Gastroesophageal sphincter (tissue), 4 donors: Measurements from ENCODE around the gene ZSCAN26. TPM values are rescaled to one million over a fixed set of nuclear protein-coding genes. Genes with fewer than 3 reads are reported as not detected.
"Not testable (repeated sequence)": the region's sequence is repeated elsewhere in the genome, so short reads cannot be mapped to it uniquely, and the experiment has no call there.

Experiments
- ATAC-seq: fragments of 150-250 bp; one replicate; pipeline ENCODE4 v1.9.1; 2016; ENCODE audit warnings: mild to moderate bottlenecking, moderate library complexity
- H3K27ac ChIP-seq, 4 donors: fragments of 200-600 bp; sonication (generic) in 3 of 4; 1 replicate in 3 of 4; 2 replicates in 1 of 4; pipeline ENCODE4 v1.5.1; 2016 to 2019
- H3K27me3 ChIP-seq: fragments of 200-600 bp; sonication (generic); one replicate; pipeline ENCODE4 v1.5.1; 2019
- H3K36me3 ChIP-seq, 2 donors: fragments of 200-600 bp; sonication (generic); one replicate each; pipeline ENCODE4 v1.5.1; 2019; ENCODE audit warnings: control low read depth in 1 of 2
- H3K4me1 ChIP-seq, 3 donors: fragments of 200-600 bp; sonication (generic); 1 replicate in 2 of 3; 2 replicates in 1 of 3; pipeline ENCODE4 v1.5.1; 2016 to 2019; ENCODE audit warnings: control low read depth in 2 of 3
- H3K4me3 ChIP-seq, 2 donors: fragments of 200-600 bp; sonication (generic); one replicate each; pipeline ENCODE4 v1.5.1; 2019; ENCODE audit warnings: mild to moderate bottlenecking in 1 of 2, moderate library complexity in 1 of 2
- H3K9me3 ChIP-seq, 3 donors: fragments of 200-600 bp; sonication (generic); one replicate each; pipeline ENCODE4 v1.5.1; 2017 to 2019; ENCODE audit warnings: control low read depth in 2 of 3
- EP300 ChIP-seq: sonication (generic); formaldehyde crosslinking; IDR thresholded peaks from one replicate; pipeline ENCODE4 v1.6.1; 2017; ENCODE audit warnings: antibody characterized with exemption, mild to moderate bottlenecking
- POLR2A ChIP-seq, 2 donors: fragments of 450-650 bp; IDR thresholded peaks; one replicate each; pipeline ENCODE4 v1.6.1; 2017; ENCODE audit warnings: antibody characterized with exemption in 2 of 2, mild to moderate bottlenecking in 2 of 2, moderate library complexity in 1 of 2
- POLR2AphosphoS5 ChIP-seq: sonication (generic); formaldehyde crosslinking; IDR thresholded peaks from one replicate; pipeline ENCODE4 v1.6.1; 2017; ENCODE audit warnings: antibody characterized with exemption
- WGBS, 2 donors: methylation state at CpG; one replicate each; pipeline ENCODE4 v1.1.5; 2018; ENCODE audit warnings: low coverage in 1 of 2; 5-methylcytosine and 5-hydroxymethylcytosine counted together
- total RNA-seq, 4 donors: library from RNA; depleted of rRNA; stranded (reverse); fragments of >200 nt; gene quantifications; one replicate each; pipeline ENCODE4 v1.1.0, GENCODE V29; 2016
- TF ChIP-seq, protein P1 (sequence below), 4 experiments: fragments of 200-600 bp in 2 of 4; fragments of 450-650 bp in 2 of 4; sonication (generic) in 1 of 4; IDR thresholded peaks; one replicate each; pipeline ENCODE4 v1.5.1; 2017 to 2019; ENCODE audit warnings: antibody characterized with exemption in 4 of 4, mild to moderate bottlenecking in 2 of 4, moderate library complexity in 2 of 4

Gene ZSCAN26
- total RNA-seq, 4 donors from 2014 or later = 17.9 to 27.1 (median 24.5) TPM

DNA sequence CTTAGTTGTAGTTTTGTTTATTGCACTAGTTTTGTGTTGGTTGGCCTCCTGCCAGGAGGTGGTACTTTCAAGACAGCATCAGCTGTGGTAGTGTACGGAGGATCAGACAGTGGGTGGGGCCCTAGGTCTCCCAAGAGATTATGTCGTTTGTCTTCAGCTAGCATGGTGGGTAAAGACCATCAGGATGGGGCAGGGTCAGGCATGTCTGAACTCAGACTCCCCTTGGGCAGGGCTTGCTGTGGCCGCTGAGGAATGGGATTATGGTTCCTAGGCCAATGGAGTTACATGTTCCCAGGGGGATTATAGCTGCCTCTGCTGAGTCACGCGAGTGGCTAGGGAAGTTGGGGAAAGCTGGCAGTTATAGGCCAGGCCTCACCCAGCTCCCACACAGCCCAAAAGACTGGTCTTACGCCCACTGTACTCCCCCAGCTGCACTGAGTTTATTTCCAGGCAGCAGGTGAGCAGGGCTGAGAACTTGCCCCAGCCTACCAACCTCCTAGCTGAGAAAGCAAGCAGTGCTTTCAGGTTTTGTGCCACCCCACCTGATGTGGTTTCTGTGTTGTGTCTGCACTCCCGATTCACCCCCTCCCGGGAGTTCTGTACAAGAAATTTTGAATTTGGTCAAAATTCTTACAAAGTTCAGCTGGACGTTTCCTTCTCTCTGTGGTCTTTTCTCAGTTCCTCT, 44.3 kb downstream of the ZSCAN26 start:
- Histone ChIP-seq H3K27ac (no peak overlapping the region), H3K4me3 (no peak overlapping the region), H3K27me3 (no peaks in the 10 kb centered on the region), H3K36me3 (peaks cover 0 to 19% of the 10 kb centered on the region in 2 donors), H3K9me3 (peaks cover 0 to 31% (median 0%) of the 10 kb centered on the region in 3 donors), H3K4me1 (no peaks in the 10 kb centered on the region)
- ATAC-seq = no peak
- no peak for TF ChIP-seq POLR2AphosphoS5
- TF ChIP-seq POLR2A (IDR thresholded peaks at IDR 0.05) = no peak
- TF ChIP-seq, protein P1, sequence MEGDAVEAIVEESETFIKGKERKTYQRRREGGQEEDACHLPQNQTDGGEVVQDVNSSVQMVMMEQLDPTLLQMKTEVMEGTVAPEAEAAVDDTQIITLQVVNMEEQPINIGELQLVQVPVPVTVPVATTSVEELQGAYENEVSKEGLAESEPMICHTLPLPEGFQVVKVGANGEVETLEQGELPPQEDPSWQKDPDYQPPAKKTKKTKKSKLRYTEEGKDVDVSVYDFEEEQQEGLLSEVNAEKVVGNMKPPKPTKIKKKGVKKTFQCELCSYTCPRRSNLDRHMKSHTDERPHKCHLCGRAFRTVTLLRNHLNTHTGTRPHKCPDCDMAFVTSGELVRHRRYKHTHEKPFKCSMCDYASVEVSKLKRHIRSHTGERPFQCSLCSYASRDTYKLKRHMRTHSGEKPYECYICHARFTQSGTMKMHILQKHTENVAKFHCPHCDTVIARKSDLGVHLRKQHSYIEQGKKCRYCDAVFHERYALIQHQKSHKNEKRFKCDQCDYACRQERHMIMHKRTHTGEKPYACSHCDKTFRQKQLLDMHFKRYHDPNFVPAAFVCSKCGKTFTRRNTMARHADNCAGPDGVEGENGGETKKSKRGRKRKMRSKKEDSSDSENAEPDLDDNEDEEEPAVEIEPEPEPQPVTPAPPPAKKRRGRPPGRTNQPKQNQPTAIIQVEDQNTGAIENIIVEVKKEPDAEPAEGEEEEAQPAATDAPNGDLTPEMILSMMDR (IDR thresholded peaks at IDR 0.05) = no peak
- TF ChIP-seq EP300 = no peak
- 90% methylated on average over 3 of the region's 9 CpGs; no CpG with 5 or more reads in 1 of the 2 donors for WGBS, 2 donors

DNA sequence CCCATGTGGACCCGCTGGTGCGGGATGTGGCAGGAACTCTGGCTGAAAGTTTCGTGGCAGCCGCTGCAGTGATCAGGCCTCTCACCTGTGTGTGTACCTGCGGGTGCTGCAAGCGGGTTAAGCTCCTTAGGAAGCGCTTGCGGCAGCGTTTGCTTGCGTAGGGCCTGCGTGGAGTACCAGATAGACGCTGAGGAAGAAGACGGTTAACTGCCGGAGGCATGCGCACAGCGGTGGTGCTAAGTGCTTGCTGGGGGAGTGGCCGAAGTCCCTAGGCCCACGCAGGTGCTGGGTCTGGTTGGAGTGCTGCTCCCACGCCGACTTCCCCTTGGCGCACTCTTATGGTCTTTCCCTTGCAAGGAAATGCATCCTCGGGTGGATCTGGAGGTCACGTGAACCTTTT, 46.0 kb downstream of the ZSCAN26 start:
- peaks cover 0 to 19% of the 10 kb centered on the region in 2 donors for H3K36me3 ChIP-seq
- H3K9me3 ChIP-seq = peaks cover 0 to 14% (median 0%) of the 10 kb centered on the region in 3 donors
- no peak overlapping the region for H3K4me3 ChIP-seq
- no peak overlapping the region for H3K27ac ChIP-seq
- TF ChIP-seq POLR2AphosphoS5 (no peak), EP300 (no peak), POLR2A (IDR thresholded peaks at IDR 0.05) (no peak)
- TF ChIP-seq, protein P1 (IDR thresholded peaks at IDR 0.05) = no peak
- no peak for ATAC-seq
- WGBS, 2 donors = 75 to 88% methylated on average over 6 to 9 of the region's 23 CpGs
- H3K4me1 ChIP-seq = no peaks in the 10 kb centered on the region
- no peaks in the 10 kb centered on the region for H3K27me3 ChIP-seq

DNA sequence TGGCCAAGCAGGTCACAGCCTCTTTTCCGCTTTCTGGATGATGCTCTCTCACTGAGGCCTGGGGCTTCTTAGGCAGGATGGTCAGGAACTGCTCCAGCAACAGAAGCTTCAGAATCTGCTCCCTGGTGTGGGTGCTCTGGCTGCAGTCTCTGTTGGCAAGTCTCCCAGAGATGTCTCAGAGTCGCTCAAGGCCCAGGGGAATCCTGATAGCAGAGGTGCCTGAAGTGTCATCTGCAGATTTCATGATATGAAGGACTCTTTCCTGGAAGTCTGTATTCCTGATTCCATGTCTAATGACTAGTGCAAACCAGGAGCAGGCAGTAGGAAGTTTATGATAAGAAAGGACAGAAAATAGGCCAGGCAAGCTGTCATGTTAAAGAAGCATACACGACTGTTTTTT, 48.7 kb downstream of the ZSCAN26 start:
- H3K36me3 ChIP-seq = peaks cover 0 to 22% of the 10 kb centered on the region in 2 donors
- no peak for TF ChIP-seq POLR2A (IDR thresholded peaks at IDR 0.05)
- no peak for ATAC-seq
- no peak overlapping the region for H3K27ac ChIP-seq
- H3K9me3 ChIP-seq = peaks cover 0 to 23% (median 0%) of the 10 kb centered on the region in 3 donors
- H3K27me3 ChIP-seq = no peaks in the 10 kb centered on the region
- H3K4me1 ChIP-seq = no peaks in the 10 kb centered on the region
- no peak overlapping the region for H3K4me3 ChIP-seq
- WGBS, 2 donors = 83 to 85% methylated on average over 1 to 2 of the region's 3 CpGs

DNA sequence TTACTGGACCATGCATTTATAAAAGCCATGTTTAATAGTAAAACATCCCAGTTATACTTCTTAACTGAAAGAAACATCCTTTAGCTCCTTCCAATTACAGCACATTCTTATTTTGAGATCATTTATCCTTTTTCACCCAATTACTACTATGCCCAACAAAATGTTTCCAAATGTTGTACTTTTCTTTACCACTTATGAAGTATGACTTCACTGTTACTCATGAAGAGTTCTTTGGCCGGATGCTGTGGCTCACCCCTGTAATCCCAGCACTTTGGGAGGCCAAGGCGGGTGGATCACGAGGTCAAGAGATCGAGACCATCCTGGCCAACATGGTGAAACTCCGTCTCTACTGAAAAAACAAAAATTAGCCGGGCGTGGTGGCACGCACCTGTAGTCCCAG, 50.9 kb downstream of the ZSCAN26 start:
- H3K9me3 ChIP-seq = peaks cover 0 to 20% (median 0%) of the 10 kb centered on the region in 3 donors
- H3K27me3 ChIP-seq, H3K27ac ChIP-seq, ATAC-seq, H3K4me1 ChIP-seq, H3K4me3 ChIP-seq: not testable (repeated sequence)
- 71 to 83% methylated on average over 1 to 2 of the region's 8 CpGs for WGBS, 2 donors
- peaks cover 0 to 35% of the 10 kb centered on the region in 2 donors for H3K36me3 ChIP-seq

DNA sequence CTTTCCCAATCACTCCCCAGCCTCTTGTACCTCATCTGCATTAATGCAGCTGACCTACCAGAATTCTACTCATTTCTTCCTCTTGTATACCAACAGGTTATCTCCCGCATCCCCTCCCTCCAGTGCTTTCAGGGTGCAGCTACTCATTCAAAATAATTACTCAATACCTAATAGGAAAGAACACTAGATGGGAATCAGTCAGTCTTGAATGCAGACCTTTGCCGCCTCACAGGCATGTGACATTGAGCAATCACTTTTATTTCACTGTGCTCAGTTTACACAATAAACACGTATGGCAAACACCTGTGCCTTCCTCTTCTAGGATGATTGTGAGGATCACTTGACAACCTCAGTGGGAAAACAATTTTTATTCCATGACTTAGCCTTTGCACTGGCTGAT, 55.7 kb downstream of the ZSCAN26 start:
- 63 to 94% methylated on average over 2 to 3 of the region's 3 CpGs for WGBS, 2 donors
- ATAC-seq = no peak
- Histone ChIP-seq H3K4me1 (no peaks in the 10 kb centered on the region), H3K9me3 (peaks cover 0 to 65% (median 3%) of the 10 kb centered on the region in 3 donors), H3K27ac (no peak overlapping the region), H3K4me3 (no peak overlapping the region), H3K27me3 (no peaks in the 10 kb centered on the region), H3K36me3 (peaks cover 8 to 69% of the 10 kb centered on the region in 2 donors)
- TF ChIP-seq POLR2AphosphoS5 (no peak), POLR2A (IDR thresholded peaks at IDR 0.05) (no peak), EP300 (no peak)
- TF ChIP-seq, protein P1 (IDR thresholded peaks at IDR 0.05) = no peak

DNA sequence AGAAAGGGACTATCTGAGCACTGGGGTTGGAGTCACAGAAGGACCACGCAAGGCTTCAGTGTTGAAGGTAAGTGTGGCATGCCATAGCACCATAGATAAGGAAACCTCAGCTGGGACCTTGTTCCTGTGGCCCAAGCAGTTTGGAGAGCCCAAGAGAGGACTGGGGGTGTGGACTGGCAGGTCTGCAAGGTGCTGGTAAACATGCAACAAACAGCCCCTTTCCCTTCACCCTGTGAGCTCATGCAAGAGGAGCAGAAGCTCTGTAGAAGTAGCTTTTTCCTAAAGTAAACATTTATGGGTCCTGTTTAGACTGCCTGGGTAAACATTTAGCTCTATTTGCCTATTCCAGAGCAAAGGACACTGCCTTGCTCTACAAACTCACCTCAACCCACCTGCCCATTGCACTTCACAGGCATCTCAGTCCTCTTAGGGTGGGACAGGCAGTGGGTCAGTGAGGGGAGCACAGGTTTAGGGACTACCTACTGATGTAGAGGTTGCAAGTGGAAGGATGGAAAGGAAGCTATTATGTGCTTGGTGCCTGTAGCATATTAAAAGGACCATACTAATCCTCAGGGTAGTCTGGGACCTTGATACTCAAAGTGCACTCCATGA, 57.0 kb downstream of the ZSCAN26 start:
- peaks cover 10 to 80% of the 10 kb centered on the region in 2 donors for H3K36me3 ChIP-seq
- no peaks in the 10 kb centered on the region for H3K27me3 ChIP-seq
- no peaks in the 10 kb centered on the region for H3K4me1 ChIP-seq
- no CpG with 5 or more reads among the region's 1 CpG for WGBS, 2 donors
- no peak overlapping the region for H3K4me3 ChIP-seq
- H3K27ac ChIP-seq = no peak overlapping the region
- TF ChIP-seq EP300 (no peak), POLR2AphosphoS5 (no peak), POLR2A (IDR thresholded peaks at IDR 0.05) (no peak)
- TF ChIP-seq, protein P1 (IDR thresholded peaks at IDR 0.05) = no peak
- H3K9me3 ChIP-seq = peaks cover 0 to 77% (median 3%) of the 10 kb centered on the region in 3 donors
- no peak for ATAC-seq
